ENCODE measurements around the gene UNC119B.

- no peak for TF ChIP-seq CTCF (conservative IDR thresholded peaks at IDR 0.05)
- TF ChIP-seq ZFX (IDR thresholded peaks at IDR 0.05), result no peak
These were observed 21.7 kb upstream of the UNC119B start for GRCh38 chr12:120688527-120689071.
